Tongue (tissue), 2 donors: ENCODE data around the gene MYBPC1. TPM values are rescaled to one million over a fixed set of nuclear protein-coding genes. Genes with fewer than 3 reads are reported as not detected.

Experiments used
- DNase-seq: peaks from one replicate; pipeline ENCODE4 v3.0.0-alpha.2; 2015
- total RNA-seq: library from RNA; depleted of rRNA; stranded (reverse); fragments of >200 nt; gene quantifications from one replicate; pipeline ENCODE4 v1.2.3, GENCODE V29; 2014

The MYBPC1 gene
- total RNA-seq, 1 donor from 2014 or later = 2,862 TPM

- DNase-seq = no peak
These were observed 4.5 kb downstream of the MYBPC1 start for GRCh38 chr12:101599311-101599710.

- peak; percentile 75 for DNase-seq
These were observed 5.2 kb downstream of the MYBPC1 start for GRCh38 chr12:101599771-101600484.

GRCh38 chr12:101604132-101604531 is 9.4 kb downstream of the MYBPC1 start:
- no peak for DNase-seq

GRCh38 chr12:101607894-101608293 is 13.1 kb downstream of the MYBPC1 start:
- no peak for DNase-seq

GRCh38 chr12:101608301-101609133 is 13.7 kb downstream of the MYBPC1 start:
- peak; percentile 57 for DNase-seq

GRCh38 chr12:101609198-101609597 is 14.4 kb downstream of the MYBPC1 start:
- DNase-seq = no peak

- DNase-seq = no peak
These were observed 17.6 kb downstream of the MYBPC1 start for GRCh38 chr12:101612160-101612916.

GRCh38 chr12:101616027-101616494 is 21.3 kb downstream of the MYBPC1 start:
- DNase-seq = no peak

- DNase-seq = no peak
These were observed 24.4 kb downstream of the MYBPC1 start for GRCh38 chr12:101619026-101619786.

GRCh38 chr12:101619858-101620761 is 25.3 kb downstream of the MYBPC1 start:
- peak; percentile 45 for DNase-seq

GRCh38 chr12:101620762-101621133 is 26.0 kb downstream of the MYBPC1 start:
- no peak for DNase-seq

GRCh38 chr12:101628676-101629075 is 33.9 kb downstream of the MYBPC1 start:
- DNase-seq = no peak

GRCh38 chr12:101634724-101635123 is 40.0 kb downstream of the MYBPC1 start:
- DNase-seq = no peak

- DNase-seq = no peak
These were observed 43.2 kb downstream of the MYBPC1 start for GRCh38 chr12:101637936-101638335.

GRCh38 chr12:101642115-101643067 is 47.6 kb downstream of the MYBPC1 start:
- peak; percentile 35 for DNase-seq

GRCh38 chr12:101647711-101648110 is 52.9 kb downstream of the MYBPC1 start:
- no peak for DNase-seq

- no peak for DNase-seq
These were observed 53.4 kb downstream of the MYBPC1 start for GRCh38 chr12:101648195-101648594.

- DNase-seq = no peak
These were observed 55.8 kb downstream of the MYBPC1 start for GRCh38 chr12:101650346-101651117.

GRCh38 chr12:101653030-101653429 is 58.3 kb downstream of the MYBPC1 start:
- no peak for DNase-seq
